Smooth muscle cell (in vitro differentiated cells): ENCODE data around the gene SBK2. TPM values are rescaled to one million over a fixed set of nuclear protein-coding genes. Genes with fewer than 3 reads are reported as not detected.
A peak's percentile ranks its signal among the peaks of the same experiment; 100 is the strongest.

Experiments
- DNase-seq: peaks from one replicate; lab custom pipeline; 2025; ENCODE audit not compliant: unreplicated experiment; lab: John Stamatoyannopoulos, UW
- H2AFZ ChIP-seq: fragments of 200-600 bp; sonication (generic); 2 replicates; pipeline ENCODE4 v1.6.0; 2016; ENCODE audit warnings: antibody characterized with exemption, low read depth, mild to moderate bottlenecking
- H3F3A ChIP-seq: fragments of 200-600 bp; sonication (generic); 2 replicates; pipeline ENCODE4 v1.6.0; 2017; ENCODE audit warnings: antibody characterized with exemption, low read depth
- H3K27ac ChIP-seq: fragments of 200-600 bp; sonication (generic); 2 replicates; pipeline ENCODE4 v1.5.1; 2016; ENCODE audit warnings: low read depth, mild to moderate bottlenecking
- H3K27me3 ChIP-seq: fragments of 200-600 bp; sonication (generic); 2 replicates; pipeline ENCODE4 v1.6.1; 2016; ENCODE audit warnings: low read depth, mild to moderate bottlenecking
- H3K36me3 ChIP-seq: fragments of 200-600 bp; sonication (generic); 2 replicates; pipeline ENCODE4 v1.5.1; 2016; ENCODE audit warnings: low read depth
- H3K4me1 ChIP-seq: fragments of 200-600 bp; sonication (generic); 2 replicates; pipeline ENCODE4 v1.5.1; 2016; ENCODE audit warnings: low read depth
- H3K4me2 ChIP-seq: fragments of 200-600 bp; sonication (generic); 2 replicates; pipeline ENCODE4 v1.6.0; 2016; ENCODE audit warnings: mild to moderate bottlenecking
- H3K4me3 ChIP-seq: fragments of 200-600 bp; sonication (generic); 2 replicates; pipeline ENCODE4 v1.5.1; 2016; ENCODE audit warnings: mild to moderate bottlenecking
- H3K79me2 ChIP-seq: fragments of 200-600 bp; sonication (generic); 2 replicates; pipeline ENCODE4 v1.6.0; 2016; ENCODE audit warnings: low read depth, mild to moderate bottlenecking
- H3K9ac ChIP-seq: fragments of 200-600 bp; sonication (generic); 2 replicates; pipeline ENCODE4 v1.6.0; 2016; ENCODE audit warnings: low read depth
- H3K9me3 ChIP-seq: fragments of 200-600 bp; sonication (generic); replicated peaks from 2 replicates; pipeline ENCODE4 v1.5.1; 2016; ENCODE audit warnings: low read depth
- H4K20me1 ChIP-seq: fragments of 200-600 bp; sonication (generic); 2 replicates; pipeline ENCODE4 v1.6.0; 2016; ENCODE audit warnings: low read depth
- WGBS: methylation state at CpG from one replicate; pipeline ENCODE4 v1.1.7; 2016; ENCODE audit warnings: low lambda C conversion rate; 5-methylcytosine and 5-hydroxymethylcytosine counted together
- polyA plus RNA-seq: library from polyadenylated mRNA; unstranded; fragments of >200 nt; fragmentation: Nextera tagmentation; extraction: Ambion mirVana; gene quantifications from 2 replicates; pipeline ENCODE4 v1.2.1, GENCODE V29; 2016
- total RNA-seq: library from RNA; depleted of rRNA; stranded (reverse); fragments of >200 nt; gene quantifications from 2 replicates; pipeline ENCODE4 v1.2.3, GENCODE V29; 2014
- TF ChIP-seq, protein P1 (sequence below): fragments of 200-600 bp; sonication (generic); IDR thresholded peaks from 2 replicates; pipeline ENCODE4 v1.5.1; 2017; ENCODE audit warnings: borderline replicate concordance, mild to moderate bottlenecking, antibody characterized with exemption; ENCODE audit not compliant: insufficient read depth, poor library complexity, severe bottlenecking

SBK2 gene
- total and polyA plus RNA-seq, 2 experiments from 2014 or later, result not detected

GRCh38 chr19:55581823-55582223, 44.9 kb upstream of the SBK2 start:
- TF ChIP-seq, protein P1, sequence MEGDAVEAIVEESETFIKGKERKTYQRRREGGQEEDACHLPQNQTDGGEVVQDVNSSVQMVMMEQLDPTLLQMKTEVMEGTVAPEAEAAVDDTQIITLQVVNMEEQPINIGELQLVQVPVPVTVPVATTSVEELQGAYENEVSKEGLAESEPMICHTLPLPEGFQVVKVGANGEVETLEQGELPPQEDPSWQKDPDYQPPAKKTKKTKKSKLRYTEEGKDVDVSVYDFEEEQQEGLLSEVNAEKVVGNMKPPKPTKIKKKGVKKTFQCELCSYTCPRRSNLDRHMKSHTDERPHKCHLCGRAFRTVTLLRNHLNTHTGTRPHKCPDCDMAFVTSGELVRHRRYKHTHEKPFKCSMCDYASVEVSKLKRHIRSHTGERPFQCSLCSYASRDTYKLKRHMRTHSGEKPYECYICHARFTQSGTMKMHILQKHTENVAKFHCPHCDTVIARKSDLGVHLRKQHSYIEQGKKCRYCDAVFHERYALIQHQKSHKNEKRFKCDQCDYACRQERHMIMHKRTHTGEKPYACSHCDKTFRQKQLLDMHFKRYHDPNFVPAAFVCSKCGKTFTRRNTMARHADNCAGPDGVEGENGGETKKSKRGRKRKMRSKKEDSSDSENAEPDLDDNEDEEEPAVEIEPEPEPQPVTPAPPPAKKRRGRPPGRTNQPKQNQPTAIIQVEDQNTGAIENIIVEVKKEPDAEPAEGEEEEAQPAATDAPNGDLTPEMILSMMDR, result no peak
- no peak overlapping the region for H3K4me2 ChIP-seq
- 58% methylated on average over 6 of the region's 6 CpGs for WGBS
- H3F3A ChIP-seq, result peaks cover 5% of the 10 kb centered on the region
- H2AFZ ChIP-seq, result no peak overlapping the region
- peaks cover 13% of the 10 kb centered on the region for H3K79me2 ChIP-seq
- H3K27me3 ChIP-seq, result no peaks in the 10 kb centered on the region
- H3K27ac ChIP-seq, result no peak overlapping the region
- H3K4me3 ChIP-seq, result peak overlapping the region; percentile 96
- H4K20me1 ChIP-seq, result no peaks in the 10 kb centered on the region
- H3K9me3 ChIP-seq, result no peaks in the 10 kb centered on the region
- DNase-seq, result no peak
- no peaks in the 10 kb centered on the region for H3K36me3 ChIP-seq
- H3K9ac ChIP-seq, result no peak overlapping the region
- peaks cover 9% of the 10 kb centered on the region for H3K4me1 ChIP-seq

- no peaks in the 10 kb centered on the region for H4K20me1 ChIP-seq
- H3K36me3 ChIP-seq, result no peaks in the 10 kb centered on the region
- WGBS, result 44% methylated on average over 12 of the region's 12 CpGs
- no peak for DNase-seq
- H3K9ac ChIP-seq, result no peak overlapping the region
- H3K27ac ChIP-seq, result peak overlapping the region; percentile 68
- H3F3A ChIP-seq, result peaks cover 5% of the 10 kb centered on the region
- H3K4me2 ChIP-seq, result peak overlapping the region; percentile 92
- H3K4me1 ChIP-seq, result peaks cover 7% of the 10 kb centered on the region
- no peaks in the 10 kb centered on the region for H3K9me3 ChIP-seq
- peaks cover 13% of the 10 kb centered on the region for H3K79me2 ChIP-seq
- peak overlapping the region; percentile 96 for H3K4me3 ChIP-seq
- H3K27me3 ChIP-seq, result no peaks in the 10 kb centered on the region
- TF ChIP-seq, protein P1, result no peak
- H2AFZ ChIP-seq, result peak overlapping the region; percentile 80
These were observed 44.4 kb upstream of the SBK2 start for GRCh38 chr19:55581145-55581822.

GRCh38 chr19:55580628-55581144, 43.8 kb upstream of the SBK2 start, which contains the start of gene ZNF579:
TSS of gene ZNF579 (minus strand) at chr19:55580848. CDS start at chr19:55579639, 1,209 bp downstream.
- no peaks in the 10 kb centered on the region for H3K9me3 ChIP-seq
- 8% methylated on average over 10 of the region's 24 CpGs for WGBS
- H4K20me1 ChIP-seq, result no peaks in the 10 kb centered on the region
- peak within 1 kb of the TSS; percentile 91 for H3K9ac ChIP-seq
- peak within 1 kb of the TSS; percentile 96 for H3K4me3 ChIP-seq
- H3K27me3 ChIP-seq, result no peaks in the 10 kb centered on the region
- peak within 1 kb of the TSS; percentile 68 for H3K27ac ChIP-seq
- TF ChIP-seq, protein P1, result no peak
- DNase-seq, result peak; percentile 51
- peaks cover 5% of the 10 kb centered on the region for H3F3A ChIP-seq
- no peaks in the 10 kb centered on the region for H3K36me3 ChIP-seq
- H3K4me1 ChIP-seq, result peaks cover 2% of the 10 kb centered on the region
- peak within 1 kb of the TSS; percentile 80 for H2AFZ ChIP-seq
- peaks cover 13% of the 10 kb centered on the region for H3K79me2 ChIP-seq
- peak within 1 kb of the TSS; percentile 92 for H3K4me2 ChIP-seq
